Fibroblast of pulmonary artery (primary cell): ENCODE measurements around the gene BRD3OS.

Experiments used
- DNase-seq: peaks from one replicate; pipeline ENCODE4 v3.0.0-alpha.2; 2010; ENCODE audit warnings: low read depth
- H3K4me3 ChIP-seq: replicated peaks from 2 replicates; pipeline ENCODE4 v1.5.1; 2011; ENCODE audit warnings: low read depth, mild to moderate bottlenecking, control low read depth, low read length, moderate library complexity
- CTCF ChIP-seq: IDR thresholded peaks from 2 replicates; pipeline ENCODE4 v1.5.1; 2011; ENCODE audit warnings: mild to moderate bottlenecking, control low read depth, low read length, inconsistent platforms; ENCODE audit errors: missing control alignments

The BRD3OS gene

DNA sequence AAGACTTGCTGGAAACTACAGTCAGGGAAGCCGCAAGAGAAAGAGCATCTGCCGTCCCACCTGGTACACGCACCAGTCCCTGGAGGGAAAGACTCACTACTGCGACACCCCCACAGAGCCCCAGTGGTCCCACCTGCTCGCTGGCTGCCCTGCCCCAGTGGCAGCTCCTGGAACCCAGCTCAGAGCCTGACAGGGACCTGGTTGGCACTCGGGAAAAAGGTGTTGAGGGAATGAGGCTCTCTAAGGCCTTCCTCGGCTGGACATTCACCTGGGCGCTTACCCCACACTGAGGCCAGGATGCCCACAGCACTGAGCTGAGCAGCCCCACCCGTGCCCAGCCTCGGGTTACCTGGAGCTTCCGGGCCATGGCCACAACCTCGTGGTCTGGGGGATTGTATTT, 19.7 kb downstream of the BRD3OS start:
- no peak overlapping the region for H3K4me3 ChIP-seq
- no peak for DNase-seq
- no peak for TF ChIP-seq CTCF

GRCh38 chr9:134045841-134046544, 20.7 kb downstream of the BRD3OS start:
- no peak overlapping the region for H3K4me3 ChIP-seq
- DNase-seq: no peak
- no peak for TF ChIP-seq CTCF

DNA sequence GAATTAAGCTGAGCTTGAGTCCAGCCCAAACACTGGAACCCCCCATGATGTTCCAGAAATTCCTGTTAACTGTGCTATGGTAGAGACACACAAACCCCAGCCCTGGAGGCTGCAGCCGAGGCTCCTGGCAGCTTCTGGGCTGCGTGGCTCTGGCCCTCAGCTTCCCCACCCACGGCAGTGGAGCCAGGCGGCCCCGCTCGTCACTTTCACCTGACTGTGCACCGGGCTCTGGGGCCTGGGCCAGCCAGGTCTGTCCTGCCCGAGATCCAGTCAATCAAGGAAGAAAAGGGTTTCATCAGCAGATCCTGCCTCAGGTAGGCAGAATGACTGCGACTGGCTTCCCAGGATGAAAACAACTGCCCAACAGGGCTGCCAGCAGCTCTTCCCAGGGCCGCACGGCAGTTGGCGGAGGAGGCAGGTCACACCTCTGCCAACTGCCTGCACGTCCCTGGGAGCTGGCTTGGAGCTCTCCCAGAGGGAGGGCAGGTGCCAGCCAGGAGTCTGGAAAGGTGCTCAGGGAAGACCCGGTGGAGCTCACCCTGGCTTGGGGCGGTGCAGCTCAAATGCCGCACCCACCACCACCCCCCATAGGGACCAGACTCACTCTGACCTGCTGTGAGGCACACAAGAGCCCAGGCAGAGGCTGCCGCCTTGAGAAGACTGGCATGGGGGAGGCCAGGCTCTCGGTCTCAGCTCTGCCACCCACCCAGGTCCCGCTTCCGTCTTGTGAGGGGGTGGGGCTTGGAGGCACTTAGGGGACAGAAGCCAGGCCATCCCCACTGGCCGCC, 21.8 kb downstream of the BRD3OS start:
- TF ChIP-seq CTCF: no peak
- H3K4me3 ChIP-seq: no peak overlapping the region
- DNase-seq: no peak

DNA sequence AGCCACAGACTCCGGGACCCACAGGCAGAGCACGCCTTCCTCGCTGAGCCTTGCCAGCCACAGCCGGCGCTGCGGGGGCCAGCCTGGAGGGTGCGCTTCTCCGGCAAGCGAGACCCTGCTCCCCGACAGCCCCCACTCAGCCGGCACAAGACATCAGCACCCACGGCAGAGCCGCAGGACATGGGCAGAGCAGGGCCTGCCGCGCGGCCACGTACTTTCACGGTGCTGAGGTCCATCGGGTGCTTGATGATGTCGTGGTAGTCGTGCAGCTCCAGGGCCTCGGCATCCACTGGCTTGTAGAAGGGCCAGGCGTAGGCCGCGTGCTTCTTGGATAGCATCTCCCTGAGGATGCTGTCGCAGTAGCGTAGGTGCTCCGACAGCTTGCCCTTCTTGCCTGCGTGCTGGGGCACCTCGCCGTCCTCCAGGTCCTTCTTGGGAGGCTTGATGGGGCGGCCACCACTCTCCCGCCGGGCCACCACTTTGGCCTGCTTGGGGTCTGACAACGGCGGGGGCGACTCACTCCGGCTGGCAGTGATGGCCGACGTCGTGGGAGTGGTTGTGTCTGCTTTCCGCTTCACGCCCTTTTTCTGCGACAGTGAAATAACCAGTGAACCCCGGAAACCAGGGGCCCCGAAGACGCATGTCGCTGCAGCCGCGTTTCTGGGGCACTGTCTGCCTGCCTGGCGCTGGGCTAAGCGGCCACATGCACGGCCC, 22.7 kb downstream of the BRD3OS start:
- no peak for DNase-seq
- no peak overlapping the region for H3K4me3 ChIP-seq
- no peak for TF ChIP-seq CTCF

GRCh38 chr9:134048582-134048968, 23.3 kb downstream of the BRD3OS start:
- TF ChIP-seq CTCF: no peak
- H3K4me3 ChIP-seq: no peak overlapping the region
- no peak for DNase-seq

GRCh38 chr9:134049236-134049635, 24.0 kb downstream of the BRD3OS start:
- TF ChIP-seq CTCF: no peak
- DNase-seq: no peak
- no peak overlapping the region for H3K4me3 ChIP-seq
